AG09309 (cell line): ENCODE data around the gene EPHB6.

Source experiments
- DNase-seq: peaks from one replicate; pipeline ENCODE4 v3.0.0-alpha.2; 2010; ENCODE audit warnings: low read depth
- H3K4me3 ChIP-seq: 2 replicates; pipeline ENCODE4 v1.5.1; 2011; ENCODE audit warnings: mild to moderate bottlenecking, low read depth, low read length, moderate library complexity; ENCODE audit not compliant: control insufficient read depth
- TF ChIP-seq, protein P1 (sequence below): IDR thresholded peaks from 2 replicates; pipeline ENCODE4 v1.5.1; 2011; ENCODE audit warnings: mild to moderate bottlenecking, low read depth, low read length, inconsistent platforms; ENCODE audit not compliant: insufficient read depth, control insufficient read depth; ENCODE audit errors: missing control alignments

The EPHB6 gene

DNA sequence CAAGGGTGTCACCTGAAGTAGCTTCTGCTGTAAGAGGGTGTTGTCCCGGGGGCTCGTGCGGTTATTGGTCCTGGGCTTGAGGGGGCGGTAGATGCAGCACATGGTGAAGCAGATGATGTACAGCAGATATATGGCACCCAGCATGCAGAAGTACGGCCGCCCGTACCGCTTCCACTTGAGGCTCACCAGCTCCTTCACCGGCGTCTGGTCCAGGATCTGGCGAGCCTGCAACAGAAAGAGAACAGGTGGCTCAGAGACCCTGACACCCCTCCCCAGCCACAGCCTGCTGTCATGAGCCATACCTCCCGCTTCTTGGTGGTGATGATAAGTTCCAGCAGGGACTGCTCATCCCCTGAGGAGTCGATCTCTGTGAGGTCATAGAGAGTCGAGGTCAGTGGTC is 20.6 kb downstream of the EPHB6 start:
- no peak overlapping the region for H3K4me3 ChIP-seq
- TF ChIP-seq, protein P1, sequence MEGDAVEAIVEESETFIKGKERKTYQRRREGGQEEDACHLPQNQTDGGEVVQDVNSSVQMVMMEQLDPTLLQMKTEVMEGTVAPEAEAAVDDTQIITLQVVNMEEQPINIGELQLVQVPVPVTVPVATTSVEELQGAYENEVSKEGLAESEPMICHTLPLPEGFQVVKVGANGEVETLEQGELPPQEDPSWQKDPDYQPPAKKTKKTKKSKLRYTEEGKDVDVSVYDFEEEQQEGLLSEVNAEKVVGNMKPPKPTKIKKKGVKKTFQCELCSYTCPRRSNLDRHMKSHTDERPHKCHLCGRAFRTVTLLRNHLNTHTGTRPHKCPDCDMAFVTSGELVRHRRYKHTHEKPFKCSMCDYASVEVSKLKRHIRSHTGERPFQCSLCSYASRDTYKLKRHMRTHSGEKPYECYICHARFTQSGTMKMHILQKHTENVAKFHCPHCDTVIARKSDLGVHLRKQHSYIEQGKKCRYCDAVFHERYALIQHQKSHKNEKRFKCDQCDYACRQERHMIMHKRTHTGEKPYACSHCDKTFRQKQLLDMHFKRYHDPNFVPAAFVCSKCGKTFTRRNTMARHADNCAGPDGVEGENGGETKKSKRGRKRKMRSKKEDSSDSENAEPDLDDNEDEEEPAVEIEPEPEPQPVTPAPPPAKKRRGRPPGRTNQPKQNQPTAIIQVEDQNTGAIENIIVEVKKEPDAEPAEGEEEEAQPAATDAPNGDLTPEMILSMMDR = no peak
- no peak for DNase-seq

DNA sequence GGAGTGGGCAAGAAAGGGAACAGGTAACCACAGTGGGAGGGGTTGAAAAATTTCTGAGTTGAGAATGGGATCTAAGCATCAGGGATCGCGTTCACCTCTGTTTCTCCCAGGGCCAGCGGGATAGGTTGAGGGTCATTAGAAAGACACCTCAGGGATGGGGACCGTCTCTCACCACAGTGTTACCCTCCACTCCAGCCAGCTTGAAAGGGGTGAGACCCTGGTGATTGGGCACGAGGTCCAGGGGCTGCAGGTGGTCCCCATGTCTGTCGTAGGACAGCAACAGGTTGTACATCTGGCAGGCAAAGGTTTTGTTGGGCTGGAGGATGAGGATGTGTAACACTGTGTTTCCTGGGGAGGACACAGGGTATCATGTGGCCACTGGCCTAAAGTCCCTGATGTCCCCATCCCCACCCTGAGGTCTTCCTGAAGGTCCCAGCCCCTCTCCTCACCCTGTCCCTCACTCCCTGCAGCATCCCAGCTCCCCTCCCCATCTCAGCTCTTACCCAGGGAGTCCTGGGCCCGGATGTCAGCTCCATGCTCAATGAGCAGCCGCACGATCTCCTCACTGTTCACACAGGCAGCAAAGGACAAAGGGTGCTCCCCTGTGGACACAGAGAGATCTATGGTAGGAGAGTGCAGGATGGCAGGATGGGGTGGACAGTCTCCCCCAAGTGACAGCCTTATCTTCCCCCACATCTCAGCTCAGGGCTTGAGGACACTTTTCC is 21.5 kb downstream of the EPHB6 start:
- H3K4me3 ChIP-seq = no peak overlapping the region
- TF ChIP-seq, protein P1 = no peak
- DNase-seq = no peak

DNA sequence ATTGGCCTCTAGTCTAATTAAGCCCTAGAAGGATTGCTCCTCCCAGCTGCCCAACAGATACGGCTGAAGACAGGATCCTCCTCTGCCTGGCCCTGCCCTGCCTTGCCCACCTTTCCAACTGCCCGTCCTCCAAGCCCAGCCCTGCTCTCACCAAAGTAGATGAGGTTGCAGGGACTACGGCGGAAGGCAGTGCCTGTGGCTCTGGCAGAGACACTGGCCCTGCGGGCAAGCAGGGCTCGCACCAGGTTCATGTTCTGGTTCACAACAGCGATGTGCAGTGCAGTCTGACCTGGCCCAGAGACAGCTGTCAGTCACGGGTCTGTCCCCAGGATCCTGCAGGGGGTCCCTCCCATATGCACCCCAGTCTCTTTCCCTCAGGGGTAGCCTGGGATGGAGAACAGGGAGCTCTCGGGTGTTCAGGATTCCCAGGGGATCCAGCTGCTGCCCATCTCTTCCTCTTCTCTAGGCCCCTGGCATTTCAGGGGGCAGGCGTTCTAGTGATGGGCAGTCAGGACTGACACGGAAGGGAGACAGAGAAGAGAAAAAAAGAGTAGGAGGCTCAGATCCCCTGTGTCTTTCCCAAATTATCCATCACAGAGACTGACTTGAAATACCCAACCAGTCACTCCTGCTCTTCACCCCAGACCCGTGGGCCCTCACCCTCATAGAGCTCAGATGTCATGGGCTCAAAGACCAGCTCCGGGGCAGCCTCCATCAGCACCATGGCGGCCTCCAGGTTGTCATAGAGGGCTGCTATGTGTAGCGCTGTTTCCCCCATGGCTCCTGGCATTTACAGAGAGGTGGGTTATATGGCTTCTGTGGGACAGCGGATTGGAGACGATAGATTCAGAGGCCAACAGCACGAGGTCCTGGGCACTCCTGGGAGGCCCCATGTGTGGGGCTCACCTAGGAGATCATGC is 22.4 kb downstream of the EPHB6 start:
- TF ChIP-seq, protein P1 = no peak
- no peak overlapping the region for H3K4me3 ChIP-seq
- DNase-seq = no peak

DNA sequence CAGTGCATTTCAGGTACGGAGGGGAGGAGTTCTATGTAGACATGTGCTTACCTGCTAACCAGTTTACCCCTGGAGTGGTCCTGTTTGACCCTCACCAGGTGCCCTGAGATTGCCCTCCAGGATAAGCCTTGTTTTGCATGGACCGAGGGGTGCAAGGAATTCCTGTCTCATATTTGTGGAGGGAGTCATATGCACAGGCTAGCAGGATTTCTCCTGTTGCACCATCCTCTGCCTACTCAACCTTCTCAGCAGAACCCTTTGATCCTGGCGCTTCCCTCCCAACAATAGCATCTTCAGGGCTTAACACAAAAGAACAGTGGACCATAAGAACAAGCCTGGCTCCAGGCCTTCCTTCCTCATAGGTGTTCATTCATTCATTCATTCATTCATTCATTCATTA is 23.4 kb downstream of the EPHB6 start:
- H3K4me3 ChIP-seq = no peak overlapping the region
- TF ChIP-seq, protein P1 = no peak
- DNase-seq = no peak

DNA sequence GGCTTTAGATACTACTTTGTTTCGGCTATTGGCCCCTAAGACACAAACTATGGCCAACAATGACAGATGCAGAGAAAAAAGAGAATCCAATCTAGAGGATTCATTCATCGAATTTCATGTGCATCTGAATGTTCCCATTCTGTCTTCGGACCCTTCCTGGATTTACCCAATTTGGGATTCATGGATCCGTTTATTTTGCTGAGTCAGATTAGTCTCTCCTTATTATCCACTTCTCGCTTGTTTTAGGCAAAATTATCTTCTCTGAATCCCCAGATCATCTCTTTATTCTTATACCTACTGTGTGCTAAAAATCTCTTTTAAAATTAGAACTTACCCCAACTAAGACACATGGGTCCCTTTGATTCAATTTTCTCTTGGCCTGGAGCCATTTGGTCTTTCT is 24.2 kb downstream of the EPHB6 start:
- no peak overlapping the region for H3K4me3 ChIP-seq
- TF ChIP-seq, protein P1 = no peak
- no peak for DNase-seq

DNA sequence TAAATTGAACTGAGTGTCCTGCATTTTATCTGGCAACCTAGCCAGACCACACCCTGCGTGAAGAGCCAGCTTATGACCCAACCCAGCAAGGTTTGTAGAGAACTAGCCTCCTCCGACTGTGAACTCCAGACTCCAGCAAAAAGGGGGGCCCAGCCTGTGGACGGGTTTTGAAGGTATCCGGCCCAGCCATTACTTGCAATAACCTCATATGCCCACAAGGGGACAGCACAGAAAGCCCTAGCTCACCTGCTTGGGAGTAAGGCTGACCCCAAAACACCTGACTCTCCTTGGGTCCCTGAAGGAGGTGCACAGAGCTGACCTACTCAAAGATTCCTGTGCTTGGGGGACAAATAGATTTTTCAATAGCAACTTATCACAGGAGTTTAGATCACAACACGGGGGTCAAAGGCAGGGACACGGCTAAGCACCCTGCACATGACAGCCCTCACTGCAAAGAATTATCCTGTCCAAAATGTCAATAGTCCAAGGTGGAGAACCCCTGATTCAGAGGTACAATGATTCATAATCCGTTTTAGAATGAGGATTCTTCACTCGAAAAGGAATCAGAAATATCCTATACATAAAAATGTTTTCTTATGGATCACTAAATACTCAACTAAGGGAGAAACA is 26.1 kb downstream of the EPHB6 start:
- no peak overlapping the region for H3K4me3 ChIP-seq
- DNase-seq = no peak
- TF ChIP-seq, protein P1 = peak; percentile 77
